Measurements from ENCODE around the gene FOXC2. TPM values are rescaled to one million over a fixed set of nuclear protein-coding genes. Genes with fewer than 3 reads are reported as not detected.

The FOXC2 gene
- polyA plus RNA-seq, 1 donor, result 0.70 TPM

DNA sequence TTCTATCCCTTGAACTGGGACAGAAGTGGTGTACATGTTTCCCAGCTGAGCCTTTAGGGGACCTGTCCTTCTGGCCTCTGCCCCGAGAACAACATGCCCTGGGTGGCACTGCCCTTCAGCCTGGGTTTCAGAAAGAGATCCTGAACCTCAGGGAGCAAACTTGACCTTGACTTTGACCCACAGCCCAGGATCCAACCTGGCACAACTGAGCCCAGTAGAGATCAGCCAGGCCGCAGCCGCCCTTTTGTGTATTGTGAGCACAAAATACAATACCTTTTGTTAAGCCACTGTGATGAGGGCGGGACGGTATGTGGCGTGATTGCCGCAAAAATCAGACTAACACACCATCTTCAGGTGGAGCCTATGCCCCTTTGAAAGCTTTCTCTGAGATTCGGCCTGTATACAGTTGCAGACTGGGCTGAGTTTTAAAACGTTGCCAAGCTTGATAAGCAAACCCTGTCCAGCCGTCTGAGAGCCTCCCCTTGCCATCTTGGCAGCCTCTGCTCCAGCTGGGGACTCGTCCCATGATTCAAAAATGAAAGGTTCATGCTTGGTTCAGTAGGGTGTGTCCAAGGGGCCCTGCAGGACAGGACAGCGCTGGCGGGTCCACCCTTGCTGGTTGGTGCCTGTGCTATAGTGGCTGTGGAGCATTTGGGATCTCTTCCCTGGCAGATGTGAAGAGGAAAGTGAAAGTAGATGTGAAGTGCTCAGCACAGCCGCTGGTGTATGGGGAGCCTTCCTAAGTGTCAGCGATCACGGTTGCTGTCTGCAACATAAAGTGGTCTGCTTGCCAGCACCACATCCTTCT, 52.0 kb downstream of the FOXC2 start:
- no peak for DNase-seq

Other genes starting within 250 kb of the FOXC2 start
- not detected for gene FOXF1, start 56.3 kb upstream of the FOXC2 start, polyA plus RNA-seq (ENCODE audit: insufficient read length)
- gene MTHFSD, start 11.6 kb upstream of the FOXC2 start, polyA plus RNA-seq (ENCODE audit: insufficient read length), result 15.9 TPM
- 0.26 TPM for gene FOXL1, start 11.7 kb downstream of the FOXC2 start, polyA plus RNA-seq (ENCODE audit: insufficient read length)

Data from hindlimb muscle (tissue), 1 donor.